ENCODE results near the gene KIF18A.
A peak's percentile ranks its signal among the peaks of the same experiment; 100 is the strongest.
"Not testable (repeated sequence)": the region's sequence is repeated elsewhere in the genome, so short reads cannot be mapped to it uniquely, and the experiment has no call there.

KIF18A gene

GRCh38 chr11:28107750-28108618 is at the start of gene KIF18A, which contains the start of gene METTL15:
Gene KIF18A (minus strand): TSS chr11:28108156. CDS start chr11:28097947, 10,209 bp downstream.
Gene METTL15 (plus strand): TSS chr11:28108388. CDS start chr11:28113335, 4,947 bp downstream.
- DNase-seq = peak; percentile 97 to 100 (median 99)

- DNase-seq = no peak
Measured at GRCh38 chr11:28153586-28153985, 45.6 kb upstream of the KIF18A start.

- DNase-seq = no peak
Measured at GRCh38 chr11:28152743-28153142, 44.8 kb upstream of the KIF18A start.

GRCh38 chr11:28146123-28146751 is 38.3 kb upstream of the KIF18A start:
- no peak for DNase-seq

- DNase-seq = no peak
Measured at GRCh38 chr11:28144808-28145207, 36.9 kb upstream of the KIF18A start.

- no peak for DNase-seq
Measured at GRCh38 chr11:28142724-28143123, 34.8 kb upstream of the KIF18A start.

- no peak for DNase-seq
Measured at GRCh38 chr11:28140689-28141455, 32.9 kb upstream of the KIF18A start.

- DNase-seq = no peak
Measured at GRCh38 chr11:28139841-28140415, 32.0 kb upstream of the KIF18A start.

- DNase-seq = no peak
Measured at GRCh38 chr11:28137832-28138231, 29.9 kb upstream of the KIF18A start.

GRCh38 chr11:28137366-28137765 is 29.4 kb upstream of the KIF18A start:
- DNase-seq = no peak

GRCh38 chr11:28136157-28136556 is 28.2 kb upstream of the KIF18A start:
- not testable (repeated sequence) for DNase-seq

- DNase-seq = no peak
Measured at GRCh38 chr11:28133146-28133545, 25.2 kb upstream of the KIF18A start.

GRCh38 chr11:28132548-28132947 is 24.6 kb upstream of the KIF18A start:
- no peak for DNase-seq

GRCh38 chr11:28123151-28123581 is 15.2 kb upstream of the KIF18A start:
- DNase-seq = no peak

- no peak for DNase-seq
Measured at GRCh38 chr11:28117712-28118111, 9.8 kb upstream of the KIF18A start.

- no peak for DNase-seq
Measured at GRCh38 chr11:28114731-28115130, 6.8 kb upstream of the KIF18A start.

GRCh38 chr11:28114116-28114515 is 6.2 kb upstream of the KIF18A start:
- DNase-seq = no peak

- DNase-seq = peak in 1 of 3 experiments; percentile 45
Measured at GRCh38 chr11:28110821-28111200, 2.9 kb upstream of the KIF18A start.

- DNase-seq = peak; percentile 67 to 84 (median 84)
Measured at GRCh38 chr11:28110108-28110820, 2.3 kb upstream of the KIF18A start.

GRCh38 chr11:28108958-28109357 is 1.0 kb upstream of the KIF18A start:
- no peak for DNase-seq

- peak; percentile 61 to 84 (median 70) for DNase-seq
Measured at GRCh38 chr11:28107191-28107749, 686 bp downstream of the KIF18A start.

All from NCI-H1417 (cell line).